ENCODE results near the gene OMA1.
"Not testable (repeated sequence)": the region's sequence is repeated elsewhere in the genome, so short reads cannot be mapped to it uniquely, and the experiment has no call there.

DNA sequence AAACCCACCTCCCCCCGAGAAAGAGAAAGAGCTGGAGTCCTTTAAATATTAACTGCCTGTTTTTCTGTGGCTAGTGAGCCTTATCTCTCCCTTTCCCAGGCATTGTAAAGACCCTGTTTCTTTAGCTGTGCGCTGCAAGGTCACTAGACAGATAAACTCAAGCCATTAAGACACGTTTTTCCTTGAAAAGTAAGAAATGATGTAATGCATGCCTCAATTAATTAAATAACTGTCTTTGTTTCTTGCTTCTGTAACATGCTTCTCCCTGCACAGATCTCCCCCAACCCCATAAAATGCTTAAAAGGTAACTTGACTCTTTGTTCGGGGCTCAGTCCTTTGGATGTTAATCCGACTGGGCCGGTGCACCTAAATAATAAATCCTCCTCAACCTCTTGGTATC, 2.8 kb upstream of the OMA1 start:
- TF ChIP-seq, protein P1, sequence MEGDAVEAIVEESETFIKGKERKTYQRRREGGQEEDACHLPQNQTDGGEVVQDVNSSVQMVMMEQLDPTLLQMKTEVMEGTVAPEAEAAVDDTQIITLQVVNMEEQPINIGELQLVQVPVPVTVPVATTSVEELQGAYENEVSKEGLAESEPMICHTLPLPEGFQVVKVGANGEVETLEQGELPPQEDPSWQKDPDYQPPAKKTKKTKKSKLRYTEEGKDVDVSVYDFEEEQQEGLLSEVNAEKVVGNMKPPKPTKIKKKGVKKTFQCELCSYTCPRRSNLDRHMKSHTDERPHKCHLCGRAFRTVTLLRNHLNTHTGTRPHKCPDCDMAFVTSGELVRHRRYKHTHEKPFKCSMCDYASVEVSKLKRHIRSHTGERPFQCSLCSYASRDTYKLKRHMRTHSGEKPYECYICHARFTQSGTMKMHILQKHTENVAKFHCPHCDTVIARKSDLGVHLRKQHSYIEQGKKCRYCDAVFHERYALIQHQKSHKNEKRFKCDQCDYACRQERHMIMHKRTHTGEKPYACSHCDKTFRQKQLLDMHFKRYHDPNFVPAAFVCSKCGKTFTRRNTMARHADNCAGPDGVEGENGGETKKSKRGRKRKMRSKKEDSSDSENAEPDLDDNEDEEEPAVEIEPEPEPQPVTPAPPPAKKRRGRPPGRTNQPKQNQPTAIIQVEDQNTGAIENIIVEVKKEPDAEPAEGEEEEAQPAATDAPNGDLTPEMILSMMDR (conservative IDR thresholded peaks at IDR 0.05 in 1 of 2, IDR thresholded peaks at IDR 0.05 in 1 of 2; ENCODE audit: extremely low read depth in 1 of 2, insufficient read depth in 1 of 2, low read depth in 1 of 2, low read length in 2 of 2), result not testable (repeated sequence)
- TF ChIP-seq EZH2 (IDR thresholded peaks at IDR 0.05; ENCODE audit: borderline replicate concordance, low read length), result not testable (repeated sequence)

Data from mammary epithelial cell (primary cell).